HEK293T (cell line): ENCODE results near the gene CBLL1.

Experiments used
- CTCF ChIA-PET: fragments of 350-600 bp; formaldehyde crosslinking; extraction: SDS; loops from one replicate; lab custom pipeline; 2021; ENCODE audit warnings: antibody characterized with exemption, inconsistent platforms; lab: Yijun Ruan, JAX
- POLR2A ChIA-PET: fragments of 350-600 bp; formaldehyde crosslinking; extraction: SDS; loops from one replicate; lab custom pipeline; 2020; ENCODE audit warnings: antibody characterized with exemption, inconsistent platforms; lab: Yijun Ruan, JAX
- DNase-seq: peaks from one replicate; pipeline ENCODE4 v3.0.0; 2012; ENCODE audit warnings: mixed read lengths; ENCODE audit errors: extremely low spot score
- ARNT ChIP-seq: fragments of 450-650 bp; IDR thresholded peaks from 2 replicates; pipeline ENCODE4 v1.6.1; 2017; ENCODE audit warnings: mild to moderate bottlenecking
- BHLHE40 ChIP-seq: fragments of 450-650 bp; IDR thresholded peaks from 2 replicates; pipeline ENCODE4 v1.6.1; 2016; ENCODE audit warnings: mild to moderate bottlenecking, moderate library complexity, borderline replicate concordance
- CTBP1 ChIP-seq: fragments of 450-650 bp; IDR thresholded peaks from 2 replicates; pipeline ENCODE4 v1.6.1; 2016; ENCODE audit warnings: borderline replicate concordance
- ELF4 ChIP-seq: fragments of 450-650 bp; IDR thresholded peaks from 2 replicates; pipeline ENCODE4 v1.6.1; 2017; ENCODE audit warnings: antibody characterized with exemption
- FOXA1 ChIP-seq: fragments of 450-650 bp; IDR thresholded peaks from 2 replicates; pipeline ENCODE4 v1.6.1; 2016; ENCODE audit warnings: mild to moderate bottlenecking
- FOXK2 ChIP-seq: fragments of 450-650 bp; IDR thresholded peaks from 2 replicates; pipeline ENCODE4 v1.6.1; 2016; ENCODE audit warnings: mild to moderate bottlenecking
- FOXM1 ChIP-seq: fragments of 450-650 bp; IDR thresholded peaks from 2 replicates; pipeline ENCODE4 v1.6.1; 2017; ENCODE audit warnings: mild to moderate bottlenecking, borderline replicate concordance
- HDGF ChIP-seq: fragments of 450-650 bp; IDR thresholded peaks from 2 replicates; pipeline ENCODE4 v1.6.1; 2017; ENCODE audit warnings: antibody characterized with exemption, borderline replicate concordance
- L3MBTL2 ChIP-seq: fragments of 450-650 bp; conservative IDR thresholded peaks from 2 replicates; pipeline ENCODE4 v1.6.1; 2016; ENCODE audit warnings: mild to moderate bottlenecking
- LEF1 ChIP-seq: fragments of 450-650 bp; IDR thresholded peaks from 2 replicates; pipeline ENCODE4 v1.6.1; 2017; ENCODE audit warnings: mild to moderate bottlenecking, borderline replicate concordance
- NFRKB ChIP-seq: fragments of 450-650 bp; IDR thresholded peaks from 2 replicates; pipeline ENCODE4 v1.6.1; 2016; ENCODE audit warnings: mild to moderate bottlenecking, moderate library complexity
- SP1 ChIP-seq: fragments of 450-650 bp; IDR thresholded peaks from 2 replicates; pipeline ENCODE4 v1.6.1; 2017
- SUZ12 ChIP-seq: fragments of 450-650 bp; IDR thresholded peaks from 2 replicates; pipeline ENCODE4 v1.6.1; 2016; ENCODE audit warnings: mild to moderate bottlenecking
- TARDBP ChIP-seq: fragments of 450-650 bp; IDR thresholded peaks from 2 replicates; pipeline ENCODE4 v1.6.1; 2016
- ZNF384 ChIP-seq: fragments of 450-650 bp; IDR thresholded peaks from 2 replicates; pipeline ENCODE4 v1.6.1; 2016
- TF ChIP-seq, protein P1 (sequence below): fragments of 450-650 bp; IDR thresholded peaks from 2 replicates; pipeline ENCODE4 v1.6.1; 2016

CBLL1 gene

GRCh38 chr7:107728276-107728675, 15.7 kb upstream of the CBLL1 start:
- no peak for DNase-seq
- no peak for TF ChIP-seq HDGF
- TF ChIP-seq CTBP1, result no peak
- TF ChIP-seq SUZ12, result no peak
- no peak for TF ChIP-seq BHLHE40
- TF ChIP-seq LEF1, result no peak
- TF ChIP-seq FOXK2, result no peak
- no peak for TF ChIP-seq L3MBTL2
- no peak for TF ChIP-seq SP1
- TF ChIP-seq, protein P1, sequence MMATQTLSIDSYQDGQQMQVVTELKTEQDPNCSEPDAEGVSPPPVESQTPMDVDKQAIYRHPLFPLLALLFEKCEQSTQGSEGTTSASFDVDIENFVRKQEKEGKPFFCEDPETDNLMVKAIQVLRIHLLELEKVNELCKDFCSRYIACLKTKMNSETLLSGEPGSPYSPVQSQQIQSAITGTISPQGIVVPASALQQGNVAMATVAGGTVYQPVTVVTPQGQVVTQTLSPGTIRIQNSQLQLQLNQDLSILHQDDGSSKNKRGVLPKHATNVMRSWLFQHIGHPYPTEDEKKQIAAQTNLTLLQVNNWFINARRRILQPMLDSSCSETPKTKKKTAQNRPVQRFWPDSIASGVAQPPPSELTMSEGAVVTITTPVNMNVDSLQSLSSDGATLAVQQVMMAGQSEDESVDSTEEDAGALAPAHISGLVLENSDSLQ, result no peak
- TF ChIP-seq ZNF384, result no peak
- no peak for TF ChIP-seq NFRKB
- no peak for TF ChIP-seq FOXA1
- TF ChIP-seq FOXM1, result no peak
- POLR2A ChIA-PET, result interaction anchor here (2.9 kb wide), 1 partner anchor 15 kb away, joined by 15 read pairs; no protein-coding TSS in a partner anchor
- CTCF ChIA-PET, result interaction anchor here (0.6 to 1.4 kb wide), 3 partner anchors 147 to 266 kb away, joined by 3 read pairs; no protein-coding TSS in a partner anchor

GRCh38 chr7:107742678-107743566, 1.0 kb upstream of the CBLL1 start:
- no peak for TF ChIP-seq ARNT
- TF ChIP-seq, protein P1, result peak; percentile 47; the same call in 1 of the 2 replicates
- peak; percentile 40 for DNase-seq
- ChIA-PET CTCF (interaction anchor here (0.6 to 2.8 kb wide), 7 partner anchors 10 to 164 kb away, joined by 3 to 16 read pairs (median 4); no protein-coding TSS in a partner anchor), POLR2A (interaction anchor here (0.6 to 2.0 kb wide), 21 partner anchors 8 to 574 kb away, joined by 3 to 15 read pairs (median 4); partner anchors contain the start of genes DLD and HBP1)

DNA sequence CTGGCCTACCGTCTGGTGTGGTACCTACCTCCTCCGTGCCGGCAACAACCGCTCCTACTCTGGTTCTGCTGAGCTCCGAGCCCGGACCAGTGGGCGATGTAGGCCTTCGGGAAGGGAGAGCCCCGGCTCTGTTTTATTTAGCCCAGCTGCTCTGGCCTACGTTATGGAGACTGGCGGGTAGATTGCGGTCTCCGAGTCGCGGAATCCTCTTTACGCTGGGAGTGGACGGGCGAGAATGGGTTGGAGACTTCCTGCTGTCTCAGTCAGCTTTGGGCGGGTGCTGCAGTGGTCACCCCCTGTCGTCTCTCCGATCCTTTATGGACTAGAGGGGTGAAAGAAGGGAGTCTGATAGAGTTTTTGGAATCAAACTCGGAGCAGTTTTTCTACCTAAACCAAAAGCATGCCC, 406 bp downstream of the CBLL1 start:
- CTCF ChIA-PET, result interaction anchor here (0.7 to 2.8 kb wide), 2 partner anchors 130 to 1980 kb away, joined by 3 to 16 read pairs; no protein-coding TSS in a partner anchor
- DNase-seq, result no peak
- POLR2A ChIA-PET, result interaction anchor here (0.6 to 1.9 kb wide), 2 partner anchors 18 to 575 kb away, joined by 3 to 8 read pairs; partner anchors contain the start of gene HBP1

GRCh38 chr7:107746006-107746405, 2.1 kb downstream of the CBLL1 start:
- no peak for DNase-seq
- TF ChIP-seq FOXM1 (no peak), SUZ12 (no peak), HDGF (no peak), TARDBP (no peak)
- TF ChIP-seq, protein P1, result no peak
- ChIA-PET POLR2A (no interaction called here), CTCF (interaction anchor here (0.6 kb wide), 1 partner anchor 510 kb away, joined by 6 read pairs; no protein-coding TSS in a partner anchor)

More for the DNA sequence above, 406 bp downstream of the CBLL1 start:
- TF ChIP-seq ZNF384 (no peak), LEF1 (no peak), FOXK2 (no peak)
- TF ChIP-seq, protein P1, result no peak

DNA sequence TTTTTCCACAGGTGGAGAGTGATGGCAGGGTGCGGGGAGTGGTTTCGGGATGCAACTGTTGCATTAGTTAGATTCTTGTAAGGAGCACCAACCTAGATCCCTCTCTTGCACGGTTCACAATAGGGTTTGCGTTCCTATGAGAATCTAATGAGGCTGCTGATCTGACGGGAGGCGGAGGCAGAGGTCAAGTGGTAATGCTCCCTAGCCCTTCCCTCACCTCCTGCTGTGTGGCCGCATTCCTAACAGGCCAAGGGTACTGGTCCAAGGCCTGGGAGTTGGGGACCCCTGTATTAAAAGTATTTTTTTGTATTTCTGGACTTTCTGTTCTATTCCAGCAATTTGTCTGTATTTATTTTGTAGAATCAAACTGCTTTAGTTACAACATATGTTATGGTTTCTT, 7.2 kb downstream of the CBLL1 start:
- no peak for DNase-seq
- CTCF ChIA-PET, result no interaction called here
- TF ChIP-seq L3MBTL2 (no peak), FOXM1 (no peak)
- POLR2A ChIA-PET, result no interaction called here

DNA sequence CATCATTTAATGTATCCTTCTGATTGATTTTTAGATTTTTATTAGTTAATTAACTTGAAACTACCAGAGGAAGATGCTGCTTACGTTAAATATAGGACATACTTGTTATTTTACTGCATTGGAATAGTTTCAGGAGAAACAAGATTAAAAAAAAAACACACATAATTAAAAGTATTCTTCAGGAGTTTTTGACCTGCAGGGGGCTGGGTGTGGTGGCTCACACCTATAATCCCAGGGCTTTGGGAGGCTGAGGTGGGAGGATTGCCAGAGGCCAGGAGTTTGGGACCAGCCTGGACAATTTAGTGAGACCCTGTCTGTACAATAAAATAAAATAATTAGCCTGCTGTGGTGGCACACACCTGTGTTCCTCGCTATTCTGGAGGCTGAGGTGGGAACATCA, 10.7 kb downstream of the CBLL1 start:
- CTCF ChIA-PET, result no interaction called here
- TF ChIP-seq ELF4 (no peak), ARNT (no peak), SP1 (no peak), NFRKB (no peak), ZNF384 (no peak), HDGF (no peak), FOXM1 (no peak), FOXA1 (no peak), FOXK2 (no peak), L3MBTL2 (no peak), BHLHE40 (no peak), SUZ12 (no peak), TARDBP (no peak), CTBP1 (no peak), LEF1 (no peak)
- TF ChIP-seq, protein P1, result no peak
- no peak for DNase-seq
- POLR2A ChIA-PET, result no interaction called here
